Measurements from ENCODE around the gene TLCD5. TPM values are rescaled to one million over a fixed set of nuclear protein-coding genes. Genes with fewer than 3 reads are reported as not detected.
A peak's percentile ranks its signal among the peaks of the same experiment; 100 is the strongest.

The TLCD5 gene
- polyA plus RNA-seq (ENCODE audit: insufficient read length in 4 of 4) = 10 to 100 TPM; 10.2 to 12.2 (median 11.8) TPM

GRCh38 chr11:120324932-120325810, at the start of gene TLCD5:
TLCD5 (plus strand) TSS chr11:120325299; CDS start chr11:120327442, 2,143 bp downstream.
- DNase-seq (ENCODE audit: low read depth in 4 of 4, low spot score in 3 of 4) = peak in 1 of 4 donors; percentile 62

- DNase-seq (ENCODE audit: low read depth in 4 of 4, low spot score in 3 of 4) = no peak
These were observed 45.6 kb upstream of the TLCD5 start for GRCh38 chr11:120279502-120279901.

- no peak for DNase-seq (ENCODE audit: low read depth in 4 of 4, low spot score in 3 of 4)
These were observed 44.5 kb upstream of the TLCD5 start for GRCh38 chr11:120280600-120281051.

- no peak for DNase-seq (ENCODE audit: low read depth in 4 of 4, low spot score in 3 of 4)
These were observed 43.8 kb upstream of the TLCD5 start for GRCh38 chr11:120281143-120281795.

- no peak for DNase-seq (ENCODE audit: low read depth in 4 of 4, low spot score in 3 of 4)
These were observed 42.0 kb upstream of the TLCD5 start for GRCh38 chr11:120283124-120283523.

GRCh38 chr11:120284272-120284671, 40.8 kb upstream of the TLCD5 start:
- no peak for DNase-seq (ENCODE audit: low read depth in 4 of 4, low spot score in 3 of 4)

GRCh38 chr11:120285256-120285655, 39.8 kb upstream of the TLCD5 start:
- DNase-seq (ENCODE audit: low read depth in 4 of 4, low spot score in 3 of 4) = no peak

GRCh38 chr11:120288021-120288420, 37.1 kb upstream of the TLCD5 start:
- no peak for DNase-seq (ENCODE audit: low read depth in 4 of 4, low spot score in 3 of 4)

GRCh38 chr11:120289426-120289825, 35.7 kb upstream of the TLCD5 start:
- no peak for DNase-seq (ENCODE audit: low read depth in 4 of 4, low spot score in 3 of 4)

GRCh38 chr11:120290956-120291355, 34.1 kb upstream of the TLCD5 start:
- DNase-seq (ENCODE audit: low read depth in 4 of 4, low spot score in 3 of 4) = no peak

GRCh38 chr11:120293038-120293800, 31.9 kb upstream of the TLCD5 start:
- no peak for DNase-seq (ENCODE audit: low read depth in 4 of 4, low spot score in 3 of 4)

- DNase-seq (ENCODE audit: low read depth in 4 of 4, low spot score in 3 of 4) = no peak
These were observed 31.0 kb upstream of the TLCD5 start for GRCh38 chr11:120294096-120294495.

GRCh38 chr11:120295099-120295498, 30.0 kb upstream of the TLCD5 start:
- no peak for DNase-seq (ENCODE audit: low read depth in 4 of 4, low spot score in 3 of 4)

- DNase-seq (ENCODE audit: low read depth in 4 of 4, low spot score in 3 of 4) = no peak
These were observed 28.5 kb upstream of the TLCD5 start for GRCh38 chr11:120296554-120296953.

GRCh38 chr11:120298461-120298860, 26.6 kb upstream of the TLCD5 start:
- no peak for DNase-seq (ENCODE audit: low read depth in 4 of 4, low spot score in 3 of 4)

GRCh38 chr11:120302001-120302805, 22.9 kb upstream of the TLCD5 start:
- no peak for DNase-seq (ENCODE audit: low read depth in 4 of 4, low spot score in 3 of 4)

- peak in 1 of 4 donors; percentile 57 for DNase-seq (ENCODE audit: low read depth in 4 of 4, low spot score in 3 of 4)
These were observed 22.0 kb upstream of the TLCD5 start for GRCh38 chr11:120303004-120303637.

- no peak for DNase-seq (ENCODE audit: low read depth in 4 of 4, low spot score in 3 of 4)
These were observed 20.6 kb upstream of the TLCD5 start for GRCh38 chr11:120304526-120304925.

GRCh38 chr11:120305286-120305685, 19.8 kb upstream of the TLCD5 start:
- no peak for DNase-seq (ENCODE audit: low read depth in 4 of 4, low spot score in 3 of 4)
